ENCODE measurements around the gene FDXACB1.

Gene FDXACB1

DNA sequence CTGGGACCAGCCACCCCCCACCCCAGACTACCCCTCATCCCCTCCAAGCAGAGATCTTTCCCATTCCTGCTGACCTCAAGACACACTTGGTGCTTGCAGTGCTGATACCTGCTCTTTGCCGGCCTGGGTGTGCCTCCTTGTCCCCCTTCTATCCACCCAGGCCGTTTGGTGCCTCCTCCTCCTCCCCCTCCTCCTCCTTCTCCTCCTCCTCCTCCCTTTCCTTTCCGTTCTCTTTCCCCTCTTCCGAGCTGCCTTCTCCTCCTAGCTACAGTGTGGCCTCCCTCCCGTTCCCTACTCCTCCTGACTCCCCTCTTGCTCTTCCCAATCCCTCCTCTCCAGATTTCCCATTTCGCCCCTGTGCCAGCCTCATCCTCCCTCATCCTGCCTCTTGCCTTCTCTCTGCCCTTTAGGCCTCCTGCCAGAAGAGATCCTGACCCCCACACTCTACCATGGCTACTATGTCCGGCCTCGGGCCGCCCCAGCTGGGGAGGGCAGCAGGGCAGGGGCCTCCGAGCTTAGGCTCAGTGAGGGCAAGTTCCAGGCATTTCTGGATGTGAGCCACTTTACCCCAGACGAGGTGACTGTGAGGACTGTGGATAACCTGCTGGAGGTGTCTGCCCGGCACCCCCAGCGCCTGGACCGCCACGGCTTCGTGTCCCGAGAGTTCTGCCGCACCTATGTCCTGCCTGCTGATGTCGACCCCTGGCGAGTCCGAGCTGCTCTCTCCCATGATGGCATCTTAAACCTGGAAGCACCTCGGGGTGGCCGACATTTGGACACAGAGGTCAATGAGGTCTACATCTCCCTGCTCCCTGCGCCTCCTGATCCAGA, 34.3 kb upstream of the FDXACB1 start:
- DNase-seq (ENCODE audit: extremely low read depth, low read depth) = no peak
- TF ChIP-seq, protein P1, sequence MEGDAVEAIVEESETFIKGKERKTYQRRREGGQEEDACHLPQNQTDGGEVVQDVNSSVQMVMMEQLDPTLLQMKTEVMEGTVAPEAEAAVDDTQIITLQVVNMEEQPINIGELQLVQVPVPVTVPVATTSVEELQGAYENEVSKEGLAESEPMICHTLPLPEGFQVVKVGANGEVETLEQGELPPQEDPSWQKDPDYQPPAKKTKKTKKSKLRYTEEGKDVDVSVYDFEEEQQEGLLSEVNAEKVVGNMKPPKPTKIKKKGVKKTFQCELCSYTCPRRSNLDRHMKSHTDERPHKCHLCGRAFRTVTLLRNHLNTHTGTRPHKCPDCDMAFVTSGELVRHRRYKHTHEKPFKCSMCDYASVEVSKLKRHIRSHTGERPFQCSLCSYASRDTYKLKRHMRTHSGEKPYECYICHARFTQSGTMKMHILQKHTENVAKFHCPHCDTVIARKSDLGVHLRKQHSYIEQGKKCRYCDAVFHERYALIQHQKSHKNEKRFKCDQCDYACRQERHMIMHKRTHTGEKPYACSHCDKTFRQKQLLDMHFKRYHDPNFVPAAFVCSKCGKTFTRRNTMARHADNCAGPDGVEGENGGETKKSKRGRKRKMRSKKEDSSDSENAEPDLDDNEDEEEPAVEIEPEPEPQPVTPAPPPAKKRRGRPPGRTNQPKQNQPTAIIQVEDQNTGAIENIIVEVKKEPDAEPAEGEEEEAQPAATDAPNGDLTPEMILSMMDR (IDR thresholded peaks at IDR 0.05; ENCODE audit: low read depth, low read length) = no peak

DNA sequence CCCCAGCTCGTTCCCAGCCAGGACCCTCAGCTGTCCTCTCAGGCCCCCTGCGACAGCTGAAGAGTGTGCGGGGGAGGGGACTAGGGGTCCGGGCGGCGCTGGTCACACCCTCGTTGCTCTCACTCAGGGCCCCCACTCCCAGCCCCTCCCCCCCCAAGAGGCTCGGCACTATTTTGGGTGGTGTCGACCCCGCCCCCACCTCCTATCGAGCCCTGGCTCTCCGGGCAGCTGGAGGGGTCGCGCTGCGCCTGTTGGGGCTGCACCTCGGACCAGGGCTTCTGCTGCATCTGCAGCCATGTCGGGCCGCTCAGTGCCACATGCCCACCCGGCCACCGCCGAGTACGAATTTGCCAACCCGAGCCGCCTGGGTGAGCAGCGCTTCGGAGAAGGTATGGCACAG, 33.6 kb upstream of the FDXACB1 start, which contains the start of gene HSPB2:
TSS of gene HSPB2 (plus strand) at position 200 of the 400 bp plus-strand sequence. CDS start at position 296, 96 bp downstream.
- TF ChIP-seq, protein P1 (IDR thresholded peaks at IDR 0.05; ENCODE audit: low read depth, low read length) = no peak
- no peak for DNase-seq (ENCODE audit: extremely low read depth, low read depth)

DNA sequence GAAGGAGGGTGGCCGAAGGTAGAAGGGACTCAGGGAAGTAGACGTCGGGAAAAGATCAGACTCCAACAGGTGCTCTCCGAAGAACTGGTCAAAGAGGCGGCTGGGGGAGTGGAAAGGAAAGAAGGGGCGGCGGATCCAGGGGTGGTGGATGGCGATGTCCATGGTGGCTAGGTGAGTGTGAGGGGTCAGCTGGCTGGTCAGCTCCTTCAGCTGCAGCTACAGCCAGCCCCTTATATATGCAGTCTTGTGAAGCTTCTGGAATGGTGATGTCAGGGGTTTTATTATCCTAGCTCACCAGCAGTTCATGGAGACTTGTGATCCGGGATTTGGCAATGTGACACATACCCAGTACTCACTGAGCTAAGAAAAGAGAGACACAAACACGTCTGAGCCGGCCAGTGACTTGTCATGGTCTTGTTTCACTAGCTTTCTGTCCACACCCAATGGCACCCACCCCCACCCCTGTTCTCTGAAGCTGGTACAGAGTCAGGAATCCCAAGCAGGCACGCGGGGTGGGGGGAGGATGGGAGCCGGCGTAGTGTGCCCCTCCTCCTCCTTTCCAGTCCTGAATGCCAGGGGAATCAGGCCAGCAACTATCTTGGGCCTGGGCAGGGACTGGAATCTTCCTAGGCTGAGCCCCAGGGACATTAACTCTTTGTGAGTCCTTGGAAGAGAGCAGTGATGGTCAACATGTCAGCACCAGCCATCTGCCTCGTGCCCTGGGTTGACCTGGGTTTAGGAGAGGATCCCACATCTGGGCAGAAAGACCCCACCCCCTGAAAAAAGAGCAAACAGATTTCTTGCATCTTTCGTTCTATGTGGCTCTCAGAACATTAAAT, 32.8 kb upstream of the FDXACB1 start, which contains the start of gene CRYAB:
TSS of gene CRYAB (minus strand) at position 208 of the 839 bp plus-strand sequence. CDS start at position 162, 46 bp downstream.
- TF ChIP-seq, protein P1 (IDR thresholded peaks at IDR 0.05; ENCODE audit: low read depth, low read length) = no peak
- peak; percentile 72 for DNase-seq (ENCODE audit: extremely low read depth, low read depth)

DNA sequence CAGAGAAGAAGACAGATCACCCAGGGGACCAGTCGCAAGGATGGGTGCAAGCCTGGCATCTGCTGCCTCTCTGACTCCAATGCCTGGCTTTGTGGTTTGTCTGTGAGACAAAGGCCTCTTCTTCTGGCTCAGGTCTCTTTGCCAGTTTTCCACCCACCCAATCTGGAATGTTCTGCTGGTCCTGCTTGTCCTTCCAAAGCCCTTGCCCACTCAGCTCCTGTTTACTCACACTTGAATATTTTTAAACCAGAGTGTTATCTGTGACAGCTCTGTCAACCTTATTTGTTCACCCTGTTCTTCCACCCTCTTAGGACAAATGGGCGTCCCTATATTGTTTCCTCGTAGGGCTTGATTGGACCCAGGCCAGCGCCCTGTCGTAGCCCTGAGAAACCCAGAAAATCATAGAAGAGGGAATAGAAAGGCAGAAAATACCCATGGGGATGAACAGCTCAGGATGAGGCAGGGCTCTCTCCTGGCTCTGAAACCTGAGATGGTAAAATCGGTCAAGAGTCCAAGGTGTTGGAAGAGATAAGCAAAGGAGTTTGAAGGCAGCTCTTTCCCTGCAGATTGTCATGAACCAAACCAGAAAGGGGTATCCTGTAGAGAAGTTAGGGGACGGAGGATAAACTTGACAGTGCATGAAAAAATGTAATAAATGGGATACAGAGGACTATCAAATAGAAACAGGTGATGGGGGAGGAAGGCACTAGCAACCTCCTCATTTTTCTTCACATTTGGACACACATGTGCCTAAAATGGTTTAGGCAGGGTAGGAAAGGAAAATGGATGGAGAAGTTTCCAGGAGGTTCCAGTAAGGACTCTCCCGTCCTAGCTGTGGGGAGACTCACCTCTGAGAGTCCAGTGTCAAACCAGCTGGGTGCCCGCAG, 32.0 kb upstream of the FDXACB1 start:
- no peak for DNase-seq (ENCODE audit: extremely low read depth, low read depth)
- TF ChIP-seq, protein P1 (IDR thresholded peaks at IDR 0.05; ENCODE audit: low read depth, low read length) = no peak

DNA sequence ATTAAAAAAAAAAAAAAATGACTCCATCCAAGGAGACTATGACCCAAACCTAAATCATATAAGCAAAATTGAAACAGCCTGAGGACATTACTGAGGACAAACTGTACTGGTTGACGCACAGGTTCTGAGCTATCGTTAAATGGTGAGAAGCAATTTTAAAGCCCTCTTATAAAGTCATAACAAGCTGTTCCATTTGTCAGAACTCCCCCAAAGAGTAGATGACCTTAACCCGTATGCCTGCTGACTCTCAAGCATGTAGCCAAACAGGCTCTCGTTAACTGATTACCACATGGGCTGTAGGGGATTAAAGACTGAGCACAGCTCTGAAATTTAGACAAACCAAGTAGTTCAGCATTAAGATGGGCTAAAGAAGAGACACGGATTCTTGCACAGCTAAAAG, 30.4 kb upstream of the FDXACB1 start:
- no peak for DNase-seq (ENCODE audit: extremely low read depth, low read depth)
- TF ChIP-seq, protein P1 (IDR thresholded peaks at IDR 0.05; ENCODE audit: low read depth, low read length) = no peak

DNA sequence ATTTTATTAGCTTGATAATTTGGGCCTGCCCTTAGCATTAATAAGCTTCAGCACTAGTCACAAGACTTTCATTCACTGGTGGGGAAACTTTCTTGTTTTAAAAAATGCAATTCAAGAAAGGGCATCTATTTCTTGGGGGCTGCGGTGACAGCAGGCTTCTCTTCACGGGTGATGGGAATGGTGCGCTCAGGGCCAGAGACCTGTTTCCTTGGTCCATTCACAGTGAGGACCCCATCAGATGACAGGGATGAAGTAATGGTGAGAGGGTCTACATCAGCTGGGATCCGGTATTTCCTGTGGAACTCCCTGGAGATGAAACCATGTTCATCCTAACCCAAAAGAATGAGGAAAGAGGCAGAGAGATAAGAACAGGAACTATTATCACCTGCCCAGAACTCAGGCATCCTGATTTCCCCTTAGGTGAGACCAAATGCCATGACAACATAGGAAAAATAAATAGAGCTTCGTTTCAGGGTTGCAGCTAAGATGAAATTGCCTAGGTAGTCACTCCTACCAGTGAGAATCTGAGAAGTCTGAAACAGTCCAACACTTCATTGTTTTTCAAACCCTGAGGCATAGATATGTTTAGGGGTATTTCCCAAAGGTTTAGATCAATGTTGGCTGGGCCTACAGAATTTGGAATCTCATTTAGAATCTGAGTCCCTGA, 29.8 kb upstream of the FDXACB1 start:
- DNase-seq (ENCODE audit: extremely low read depth, low read depth) = no peak
- TF ChIP-seq, protein P1 (IDR thresholded peaks at IDR 0.05; ENCODE audit: low read depth, low read length) = no peak

Measured in AG09319 (cell line).